Neuron (in vitro differentiated cells): ENCODE measurements around the gene FBXW7.

Experiments used
- H2AFZ ChIP-seq: one replicate; pipeline ENCODE4 v1.6.1; 2013; ENCODE audit warnings: low read depth, mild to moderate bottlenecking, inconsistent platforms, low read length, moderate library complexity
- H3K27me3 ChIP-seq: one replicate; pipeline ENCODE4 v1.6.1; 2013; ENCODE audit warnings: low read length; ENCODE audit not compliant: insufficient read depth
- H3K36me3 ChIP-seq: one replicate; pipeline ENCODE4 v1.6.1; 2013; ENCODE audit warnings: low read length; ENCODE audit not compliant: insufficient read depth
- H3K4me1 ChIP-seq: one replicate; pipeline ENCODE4 v1.6.1; 2013; ENCODE audit warnings: low read length; ENCODE audit not compliant: insufficient read depth
- H3K4me3 ChIP-seq: 2 replicates; pipeline ENCODE4 v1.5.1; 2013; ENCODE audit warnings: mild to moderate bottlenecking, low read length, moderate library complexity
- H3K9me3 ChIP-seq: one replicate; pipeline ENCODE4 v1.6.1; 2013; ENCODE audit warnings: low read length

FBXW7 gene

DNA sequence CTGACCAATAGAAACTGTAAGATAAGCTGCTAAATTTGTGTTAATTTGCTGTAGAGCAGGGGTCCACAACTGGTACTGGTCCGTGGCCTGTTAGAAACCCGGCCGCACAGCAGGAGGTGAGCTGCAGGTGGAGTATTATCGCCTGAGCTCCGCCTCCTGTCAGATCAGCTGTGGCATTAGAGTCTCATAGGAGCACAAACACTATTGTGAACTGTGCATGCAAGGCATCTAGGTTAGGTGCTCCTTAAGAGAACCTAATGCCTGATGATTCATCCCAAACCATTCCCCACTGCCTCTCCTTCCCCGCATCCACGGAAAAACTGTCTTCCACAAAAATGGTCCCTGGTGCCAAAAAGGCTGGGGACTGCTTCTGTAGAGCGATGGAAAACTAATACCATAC is 19.7 kb downstream of the FBXW7 start:
- H3K36me3 ChIP-seq, result no peaks in the 10 kb centered on the region
- H3K4me1 ChIP-seq, result no peaks in the 10 kb centered on the region
- peaks cover 3% of the 10 kb centered on the region for H3K9me3 ChIP-seq
- no peaks in the 10 kb centered on the region for H3K27me3 ChIP-seq
- H2AFZ ChIP-seq, result no peak overlapping the region
- H3K4me3 ChIP-seq, result no peak overlapping the region

DNA sequence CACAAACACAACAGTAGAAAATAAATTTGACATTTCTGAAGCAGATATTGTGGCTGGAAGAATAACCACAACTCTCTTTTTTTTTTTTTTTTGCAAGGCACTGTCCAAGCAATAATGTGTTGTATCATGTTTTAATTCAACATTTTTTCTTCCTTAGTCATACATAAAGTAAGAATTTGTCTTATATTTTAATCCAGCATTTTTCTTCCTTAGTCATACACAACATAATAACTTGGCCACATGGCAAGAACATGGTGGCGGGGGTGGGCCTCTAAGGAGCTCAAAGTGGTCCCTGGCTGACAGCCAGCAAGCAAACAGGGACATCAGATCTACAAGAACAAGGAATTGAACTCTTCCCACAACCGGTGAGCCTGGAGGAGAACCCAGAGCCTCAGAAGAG is 20.2 kb downstream of the FBXW7 start:
- no peak overlapping the region for H3K4me3 ChIP-seq
- H3K4me1 ChIP-seq, result no peaks in the 10 kb centered on the region
- no peaks in the 10 kb centered on the region for H3K27me3 ChIP-seq
- no peaks in the 10 kb centered on the region for H3K36me3 ChIP-seq
- no peak overlapping the region for H2AFZ ChIP-seq
- H3K9me3 ChIP-seq, result peaks cover 3% of the 10 kb centered on the region

DNA sequence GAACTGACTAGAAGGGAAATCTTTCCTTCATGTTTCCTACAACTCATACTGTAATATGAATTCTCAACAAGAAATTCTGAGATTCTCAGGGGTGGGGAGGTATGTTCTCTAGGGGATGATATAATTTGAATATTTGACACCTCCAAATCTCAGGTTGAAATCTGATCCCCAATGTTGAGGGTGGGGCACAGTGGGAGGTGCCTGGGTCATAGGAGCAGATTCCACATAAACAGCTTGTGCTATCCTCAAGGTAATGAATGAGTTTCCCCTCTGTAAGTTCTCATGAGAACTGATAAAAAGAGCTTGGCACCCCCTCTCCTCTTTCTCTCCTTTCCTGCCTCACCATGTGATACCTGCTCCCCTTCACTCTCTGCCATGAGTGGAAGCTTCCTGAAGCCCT is 21.5 kb downstream of the FBXW7 start:
- Histone ChIP-seq H3K4me1 (no peaks in the 10 kb centered on the region), H3K4me3 (no peak overlapping the region), H3K36me3 (no peaks in the 10 kb centered on the region), H3K27me3 (no peaks in the 10 kb centered on the region), H3K9me3 (peaks cover 3% of the 10 kb centered on the region), H2AFZ (no peak overlapping the region)

DNA sequence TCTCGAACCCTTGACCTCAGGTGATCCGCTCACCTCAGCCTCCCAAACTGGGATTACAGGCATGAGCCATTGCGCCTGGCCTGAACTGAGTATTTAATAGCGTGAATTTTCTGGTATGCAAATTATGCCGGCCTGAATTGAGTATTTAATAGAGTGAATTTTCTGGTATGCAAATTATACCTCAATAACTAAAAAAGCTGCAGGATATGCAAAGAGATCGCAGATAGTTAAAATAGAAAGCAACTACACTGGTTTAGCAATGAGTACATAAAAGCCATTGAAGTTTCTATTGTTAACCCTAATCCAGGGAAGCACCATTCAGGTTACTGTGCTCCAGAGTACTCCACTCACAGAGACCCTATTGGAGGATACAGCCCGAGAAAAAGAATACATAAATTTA is 22.8 kb downstream of the FBXW7 start:
- Histone ChIP-seq H3K4me1 (no peaks in the 10 kb centered on the region), H3K27me3 (no peaks in the 10 kb centered on the region), H3K4me3 (no peak overlapping the region), H2AFZ (no peak overlapping the region), H3K9me3 (no peaks in the 10 kb centered on the region), H3K36me3 (no peaks in the 10 kb centered on the region)

DNA sequence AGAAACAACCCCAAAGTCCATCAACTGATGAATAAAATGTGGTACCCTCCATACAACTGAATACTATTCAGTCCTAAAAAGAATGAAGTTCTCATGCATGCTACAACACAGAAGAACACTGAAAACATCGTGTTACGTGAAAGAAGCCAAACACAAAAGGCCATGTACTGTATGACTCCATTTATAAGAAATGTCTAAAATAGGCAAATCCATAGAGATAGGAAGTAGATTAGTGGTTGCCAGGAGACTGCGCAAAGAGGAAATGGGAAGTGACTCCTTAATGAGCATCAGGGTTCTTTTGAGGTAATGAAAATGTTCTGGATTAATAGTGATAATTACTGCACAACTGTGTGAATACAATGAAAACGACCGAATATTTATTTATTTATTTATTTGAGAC is 23.4 kb downstream of the FBXW7 start:
- Histone ChIP-seq H3K4me3 (no peak overlapping the region), H2AFZ (no peak overlapping the region), H3K36me3 (no peaks in the 10 kb centered on the region), H3K9me3 (no peaks in the 10 kb centered on the region), H3K4me1 (no peaks in the 10 kb centered on the region), H3K27me3 (no peaks in the 10 kb centered on the region)

DNA sequence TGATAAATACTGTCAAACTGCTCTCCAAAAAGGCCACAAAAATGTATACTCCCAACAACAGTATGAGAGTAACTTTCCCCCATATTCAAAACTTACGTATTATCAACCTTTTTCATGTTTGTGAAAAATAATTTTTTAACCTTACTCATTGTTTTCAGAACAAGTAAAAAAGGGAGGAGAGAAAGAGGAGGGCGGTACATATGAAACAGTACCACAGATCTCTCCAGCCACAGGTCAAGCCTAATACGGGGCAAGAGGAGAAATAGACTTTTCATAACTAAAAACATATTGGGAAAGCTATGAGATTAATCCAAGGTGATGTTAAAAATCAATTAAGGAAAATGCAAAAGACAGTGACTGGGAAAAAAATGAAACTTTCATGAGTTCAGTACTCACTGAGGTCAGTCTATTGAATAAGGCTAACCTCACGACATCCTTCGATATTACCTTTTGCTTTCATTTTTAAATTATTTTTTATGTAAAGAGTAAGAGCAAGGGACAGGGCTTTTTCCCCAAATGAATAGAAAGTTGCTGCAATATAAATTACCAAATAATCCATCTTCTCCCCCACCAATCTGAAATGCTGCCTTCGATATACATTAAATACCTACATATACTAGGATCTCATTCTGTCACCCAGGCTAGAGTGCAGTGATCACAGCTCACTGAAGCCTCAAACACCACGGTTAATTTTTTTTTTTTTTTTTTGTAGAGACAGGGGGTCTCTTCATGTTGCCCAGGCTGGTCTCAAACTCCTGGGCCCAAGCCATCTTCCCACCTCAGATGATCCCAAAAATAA is 25.3 kb downstream of the FBXW7 start:
- no peaks in the 10 kb centered on the region for H3K27me3 ChIP-seq
- no peak overlapping the region for H2AFZ ChIP-seq
- no peak overlapping the region for H3K4me3 ChIP-seq
- H3K36me3 ChIP-seq, result no peaks in the 10 kb centered on the region
- H3K4me1 ChIP-seq, result no peaks in the 10 kb centered on the region
- H3K9me3 ChIP-seq, result no peaks in the 10 kb centered on the region

DNA sequence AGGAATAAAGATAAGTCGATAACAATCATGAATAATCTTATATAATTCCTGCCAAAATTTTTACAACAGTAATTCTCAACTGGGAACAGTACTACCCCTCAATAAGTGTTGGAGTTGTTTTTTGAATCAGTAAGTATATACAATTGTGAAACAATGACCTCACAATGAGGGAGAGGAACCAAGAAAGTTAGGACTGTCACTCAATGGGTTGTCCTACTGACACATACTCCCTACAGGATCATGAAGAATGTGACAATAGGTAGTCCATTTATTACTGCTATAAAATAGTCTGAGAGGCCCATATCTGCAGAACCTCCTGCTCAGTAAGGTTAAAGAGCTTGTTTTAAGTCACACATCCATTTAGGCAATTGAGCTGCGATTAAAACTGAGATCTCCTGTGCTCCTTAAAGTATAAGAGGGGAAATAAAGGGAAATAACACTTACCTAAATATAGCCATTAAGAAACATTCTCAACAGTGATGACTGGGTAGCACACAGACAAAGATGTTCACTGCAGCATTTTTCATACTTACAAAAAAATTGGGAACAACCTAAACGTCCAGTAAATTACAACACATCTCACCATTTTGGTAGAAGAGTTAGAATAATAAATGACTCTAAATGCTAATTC is 26.2 kb downstream of the FBXW7 start:
- no peaks in the 10 kb centered on the region for H3K9me3 ChIP-seq
- no peak overlapping the region for H2AFZ ChIP-seq
- H3K4me3 ChIP-seq, result no peak overlapping the region
- H3K36me3 ChIP-seq, result no peaks in the 10 kb centered on the region
- no peaks in the 10 kb centered on the region for H3K4me1 ChIP-seq
- H3K27me3 ChIP-seq, result no peaks in the 10 kb centered on the region

DNA sequence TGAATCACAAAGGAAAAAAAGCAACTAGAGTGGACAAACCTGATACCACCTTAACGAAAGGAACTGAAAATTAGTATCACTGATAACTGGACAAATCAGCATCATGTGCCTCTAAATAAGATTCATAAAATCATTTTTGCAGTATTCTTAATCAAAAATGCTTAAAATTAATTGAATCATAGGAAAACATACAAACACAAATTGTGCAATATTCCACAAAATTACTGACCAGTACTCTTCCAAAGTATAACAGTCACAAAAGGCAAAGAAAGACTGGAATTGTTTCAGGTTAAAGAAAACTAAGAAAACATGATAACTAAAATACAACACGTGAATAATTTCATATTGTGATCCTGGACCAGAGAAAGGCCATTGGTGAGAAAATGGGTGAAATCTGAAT is 27.1 kb downstream of the FBXW7 start:
- Histone ChIP-seq H3K36me3 (no peaks in the 10 kb centered on the region), H2AFZ (no peak overlapping the region), H3K27me3 (no peaks in the 10 kb centered on the region), H3K4me1 (no peaks in the 10 kb centered on the region), H3K4me3 (no peak overlapping the region), H3K9me3 (no peaks in the 10 kb centered on the region)

DNA sequence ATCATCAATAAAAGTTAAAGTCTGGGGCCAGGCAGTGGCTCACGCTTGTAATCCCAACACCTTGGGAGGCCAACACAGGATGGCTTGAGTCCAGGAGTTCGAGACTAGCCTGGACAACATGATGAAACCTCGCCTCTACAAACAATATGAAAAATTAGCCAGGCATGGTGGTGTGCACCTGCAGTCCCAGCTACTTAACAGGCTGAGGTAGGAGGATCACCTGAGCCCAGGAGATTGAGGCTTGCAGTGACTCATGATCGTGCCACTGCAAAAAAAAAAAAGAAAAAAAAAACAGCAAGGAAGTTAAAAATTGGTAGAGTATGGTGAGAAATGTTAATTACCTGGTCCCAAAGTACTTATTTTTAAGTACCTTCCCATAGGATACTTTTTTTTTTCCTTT is 27.5 kb downstream of the FBXW7 start:
- Histone ChIP-seq H3K4me3 (no peak overlapping the region), H3K9me3 (no peaks in the 10 kb centered on the region), H2AFZ (no peak overlapping the region), H3K36me3 (no peaks in the 10 kb centered on the region), H3K4me1 (no peaks in the 10 kb centered on the region), H3K27me3 (no peaks in the 10 kb centered on the region)

DNA sequence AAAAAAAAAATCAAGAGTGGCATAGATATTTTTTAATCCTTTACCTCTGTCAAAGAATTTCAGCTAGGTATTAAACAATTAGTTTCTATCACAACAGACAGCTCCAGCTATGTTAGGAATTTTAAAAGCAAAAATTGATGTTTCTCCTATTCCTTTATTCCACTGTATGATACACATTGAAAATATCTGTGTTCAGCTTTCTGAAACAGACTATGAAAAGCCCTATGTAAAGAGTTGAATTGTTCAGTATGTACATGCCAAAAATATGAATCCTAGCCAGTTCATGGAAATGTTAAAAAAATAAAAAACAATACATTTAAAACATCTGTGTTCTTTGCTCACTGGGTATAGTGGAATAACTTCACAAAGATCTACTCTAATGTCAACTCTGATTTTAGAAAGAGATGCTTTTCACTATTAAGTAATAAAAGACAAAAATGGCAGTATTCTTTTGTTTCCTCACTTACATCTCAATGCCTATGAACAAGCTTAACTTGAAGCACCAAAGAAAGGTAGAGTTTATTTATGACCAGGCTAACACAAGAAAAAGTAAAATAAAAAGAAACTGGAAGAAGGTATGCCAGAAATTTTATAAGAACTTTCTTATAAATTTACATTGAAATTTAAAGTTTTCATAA is 32.1 kb downstream of the FBXW7 start:
- Histone ChIP-seq H2AFZ (no peak overlapping the region), H3K36me3 (no peaks in the 10 kb centered on the region), H3K4me1 (no peaks in the 10 kb centered on the region), H3K27me3 (no peaks in the 10 kb centered on the region), H3K4me3 (no peak overlapping the region), H3K9me3 (no peaks in the 10 kb centered on the region)

DNA sequence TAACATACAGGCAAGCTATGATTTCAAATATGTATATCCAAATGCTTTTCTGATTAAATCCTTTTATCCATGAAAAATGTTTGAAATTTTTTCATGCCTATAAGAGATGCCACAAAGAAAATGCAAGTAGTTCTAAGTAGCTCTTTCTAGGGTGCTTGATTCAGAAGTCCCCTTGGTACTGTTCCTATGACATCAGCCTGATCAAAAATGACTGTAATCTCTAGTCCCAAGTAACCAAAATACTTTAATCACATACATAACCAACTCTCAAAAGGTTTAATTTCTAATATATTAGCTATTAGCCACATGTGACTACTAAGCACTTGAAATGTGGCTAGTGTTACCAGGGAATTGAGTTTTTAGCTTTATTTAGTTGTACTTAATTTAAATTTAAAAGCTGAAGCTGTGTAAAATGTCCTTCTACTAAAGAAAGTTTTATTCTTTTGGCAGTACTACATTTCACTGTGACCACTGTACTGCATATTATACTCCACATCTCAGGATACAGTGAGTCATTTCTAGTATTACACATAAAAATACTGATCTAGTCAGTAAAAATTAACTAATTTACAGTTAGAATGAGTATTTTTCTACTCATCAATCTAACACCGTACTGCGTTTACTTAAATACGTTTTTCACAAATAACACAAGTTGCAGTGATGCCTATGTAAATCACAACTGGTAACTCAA is 33.9 kb downstream of the FBXW7 start:
- Histone ChIP-seq H3K4me1 (no peaks in the 10 kb centered on the region), H3K36me3 (no peaks in the 10 kb centered on the region), H3K27me3 (no peaks in the 10 kb centered on the region), H2AFZ (no peak overlapping the region), H3K4me3 (no peak overlapping the region), H3K9me3 (no peaks in the 10 kb centered on the region)

DNA sequence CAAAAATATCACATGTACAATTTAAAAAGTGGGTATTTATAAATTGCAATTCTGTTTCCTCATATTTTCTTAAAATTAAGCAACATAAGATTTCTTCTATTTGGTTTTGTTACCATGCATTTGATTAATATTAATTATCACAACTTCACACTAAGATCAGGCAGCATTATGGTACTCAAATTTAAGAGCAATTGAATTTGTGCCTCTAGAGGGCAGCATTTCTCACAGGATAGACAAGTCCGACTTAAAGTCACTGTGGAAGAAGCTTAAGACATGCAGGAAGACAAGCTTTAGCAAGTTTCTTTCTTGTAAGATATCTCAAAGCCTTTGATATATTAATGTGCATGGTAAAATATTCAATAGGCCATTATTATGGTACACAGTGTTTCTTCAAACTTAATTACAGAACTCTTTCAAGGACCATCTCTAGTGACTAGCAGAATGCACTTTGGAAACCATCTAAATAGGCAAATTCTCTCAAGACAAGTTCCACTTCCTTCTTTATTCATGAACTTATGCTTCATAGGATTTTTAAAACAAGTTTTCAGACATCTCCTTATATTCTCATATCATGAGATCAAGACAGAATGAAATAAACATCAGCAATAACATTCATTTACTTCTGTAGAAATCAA is 35.0 kb downstream of the FBXW7 start:
- Histone ChIP-seq H3K27me3 (no peaks in the 10 kb centered on the region), H3K9me3 (no peaks in the 10 kb centered on the region), H3K36me3 (no peaks in the 10 kb centered on the region), H3K4me1 (no peaks in the 10 kb centered on the region), H2AFZ (no peak overlapping the region), H3K4me3 (no peak overlapping the region)

DNA sequence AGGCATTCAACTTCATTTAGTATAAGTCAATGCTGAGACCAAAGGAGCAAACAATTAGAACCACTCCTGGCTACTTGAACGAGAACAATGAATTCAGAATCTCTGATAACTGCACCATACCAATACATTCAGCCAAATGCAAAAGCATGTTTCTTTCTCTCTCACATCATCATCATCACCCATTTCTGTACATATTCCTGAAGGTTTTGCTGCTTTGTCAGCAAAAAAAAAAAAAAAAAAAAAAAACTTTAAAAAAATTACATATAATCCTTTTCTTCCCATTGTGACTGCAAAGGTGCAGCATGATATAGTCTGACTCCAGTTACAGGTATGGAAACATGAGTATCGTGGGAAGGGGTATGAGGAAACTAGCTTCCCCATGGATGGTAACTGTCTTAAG is 35.6 kb downstream of the FBXW7 start:
- H3K27me3 ChIP-seq, result no peaks in the 10 kb centered on the region
- no peak overlapping the region for H2AFZ ChIP-seq
- no peaks in the 10 kb centered on the region for H3K9me3 ChIP-seq
- H3K36me3 ChIP-seq, result no peaks in the 10 kb centered on the region
- no peak overlapping the region for H3K4me3 ChIP-seq
- no peaks in the 10 kb centered on the region for H3K4me1 ChIP-seq
